Measurements from ENCODE around the gene KRT2. TPM values are rescaled to one million over a fixed set of nuclear protein-coding genes. Genes with fewer than 3 reads are reported as not detected.

The KRT2 gene
- total RNA-seq, 1 donor from 2014 or later, result not detected

GRCh38 chr12:52636189-52636588 is 15.8 kb downstream of the KRT2 start:
- Mint-ChIP-seq H3K36me3 (no peaks in the 10 kb centered on the region), H3K27ac (no peak overlapping the region), H3K27me3 (peaks cover 31% of the 10 kb centered on the region), H3K9me3 (no peaks in the 10 kb centered on the region), H3K4me1 (ENCODE audit: unreplicated experiment) (peaks cover 3% of the 10 kb centered on the region), H3K4me3 (no peak overlapping the region)
- no peak for DNase-seq (ENCODE audit: extremely low spot score, unreplicated experiment)
- no peak for TF ChIP-seq CTCF (conservative IDR thresholded peaks at IDR 0.05)

GRCh38 chr12:52634266-52635056 is 17.6 kb downstream of the KRT2 start:
- peak; percentile 49 for DNase-seq (ENCODE audit: extremely low spot score, unreplicated experiment)
- Mint-ChIP-seq H3K4me3 (no peak overlapping the region), H3K27ac (no peak overlapping the region), H3K4me1 (ENCODE audit: unreplicated experiment) (peaks cover 3% of the 10 kb centered on the region), H3K27me3 (peaks cover 32% of the 10 kb centered on the region), H3K36me3 (no peaks in the 10 kb centered on the region), H3K9me3 (no peaks in the 10 kb centered on the region)
- no peak for TF ChIP-seq CTCF (conservative IDR thresholded peaks at IDR 0.05)

- peaks cover 28% of the 10 kb centered on the region for H3K27me3 Mint-ChIP-seq
- peak; percentile 25 for DNase-seq (ENCODE audit: extremely low spot score, unreplicated experiment)
- H3K27ac Mint-ChIP-seq, result no peak overlapping the region
- no peaks in the 10 kb centered on the region for H3K36me3 Mint-ChIP-seq
- no peak for TF ChIP-seq CTCF (conservative IDR thresholded peaks at IDR 0.05)
- no peak overlapping the region for H3K4me3 Mint-ChIP-seq
- H3K4me1 Mint-ChIP-seq (ENCODE audit: unreplicated experiment), result peaks cover 3% of the 10 kb centered on the region
- no peaks in the 10 kb centered on the region for H3K9me3 Mint-ChIP-seq
Observed at GRCh38 chr12:52633383-52633782, 18.6 kb downstream of the KRT2 start.

- no peaks in the 10 kb centered on the region for H3K36me3 Mint-ChIP-seq
- peaks cover 3% of the 10 kb centered on the region for H3K4me1 Mint-ChIP-seq (ENCODE audit: unreplicated experiment)
- DNase-seq (ENCODE audit: extremely low spot score, unreplicated experiment), result peak; percentile 7
- H3K4me3 Mint-ChIP-seq, result no peak overlapping the region
- H3K27ac Mint-ChIP-seq, result no peak overlapping the region
- H3K27me3 Mint-ChIP-seq, result peaks cover 31% of the 10 kb centered on the region
- no peak for TF ChIP-seq CTCF (conservative IDR thresholded peaks at IDR 0.05)
- H3K9me3 Mint-ChIP-seq, result no peaks in the 10 kb centered on the region
Observed at GRCh38 chr12:52632656-52633055, 19.4 kb downstream of the KRT2 start.

- DNase-seq (ENCODE audit: extremely low spot score, unreplicated experiment), result peak; percentile 50
- Mint-ChIP-seq H3K4me3 (no peak overlapping the region), H3K4me1 (ENCODE audit: unreplicated experiment) (peaks cover 3% of the 10 kb centered on the region), H3K36me3 (no peaks in the 10 kb centered on the region), H3K27me3 (peaks cover 32% of the 10 kb centered on the region), H3K9me3 (no peaks in the 10 kb centered on the region), H3K27ac (no peak overlapping the region)
- TF ChIP-seq CTCF (conservative IDR thresholded peaks at IDR 0.05), result no peak
Observed at GRCh38 chr12:52631676-52632459, 20.1 kb downstream of the KRT2 start.
